Nephron (organoid): ENCODE measurements around the gene ACP4.

ENCODE experiments used
- H3K27ac Mint-ChIP-seq, 3 experiments: 2 replicates each; pipeline ENCODE4 v1.8.0; 2020; ENCODE audit warnings: mixed read lengths in 3 of 3, mild to moderate bottlenecking in 2 of 3, moderate library complexity in 1 of 3
- H3K27me3 Mint-ChIP-seq: 2 replicates; pipeline ENCODE4 v1.8.0; 2021; ENCODE audit warnings: low read depth, mild to moderate bottlenecking, moderate library complexity, mixed read lengths
- H3K36me3 Mint-ChIP-seq: 2 replicates; pipeline ENCODE4 v1.8.0; 2020; ENCODE audit warnings: low read depth, mixed read lengths
- H3K4me1 Mint-ChIP-seq: 2 replicates; pipeline ENCODE4 v1.8.0; 2020; ENCODE audit warnings: mixed read lengths
- H3K4me3 Mint-ChIP-seq, 3 experiments: 2 replicates each; pipeline ENCODE4 v1.8.0; 2020; ENCODE audit warnings: mild to moderate bottlenecking in 3 of 3, mixed read lengths in 3 of 3, moderate library complexity in 2 of 3
- H3K9me3 Mint-ChIP-seq: 2 replicates; pipeline ENCODE4 v1.8.0; 2020; ENCODE audit warnings: mixed read lengths
- CTCF ChIP-seq, 3 experiments: fragments of 200-600 bp; sonication (generic); IDR thresholded peaks; one replicate each; pipeline ENCODE4 v1.5.0; 2021; ENCODE audit warnings: antibody characterized with exemption in 3 of 3; ENCODE audit not compliant: unreplicated experiment in 3 of 3

The ACP4 gene

GRCh38 chr19:50793558-50794065, 3.4 kb downstream of the ACP4 start:
- peaks cover 10% of the 10 kb centered on the region for H3K36me3 Mint-ChIP-seq
- no peak overlapping the region for H3K4me3 Mint-ChIP-seq
- H3K4me1 Mint-ChIP-seq, result no peaks in the 10 kb centered on the region
- peaks cover 6% of the 10 kb centered on the region for H3K27me3 Mint-ChIP-seq
- H3K9me3 Mint-ChIP-seq, result no peaks in the 10 kb centered on the region
- TF ChIP-seq CTCF (IDR thresholded peaks at IDR 0.05; ENCODE audit: unreplicated experiment in 3 of 3), result no peak
- H3K27ac Mint-ChIP-seq, result no peak overlapping the region

GRCh38 chr19:50794074-50794875, 4.1 kb downstream of the ACP4 start:
- Mint-ChIP-seq H3K4me1 (no peaks in the 10 kb centered on the region), H3K36me3 (peaks cover 10% of the 10 kb centered on the region), H3K27me3 (peaks cover 6% of the 10 kb centered on the region), H3K27ac (peak overlapping the region in 1 of 3 experiments; percentile 49), H3K4me3 (no peak overlapping the region), H3K9me3 (no peaks in the 10 kb centered on the region)
- no peak for TF ChIP-seq CTCF (IDR thresholded peaks at IDR 0.05; ENCODE audit: unreplicated experiment in 3 of 3)

GRCh38 chr19:50794876-50795663, 4.9 kb downstream of the ACP4 start:
- no peaks in the 10 kb centered on the region for H3K4me1 Mint-ChIP-seq
- no peak overlapping the region for H3K4me3 Mint-ChIP-seq
- peaks cover 12% of the 10 kb centered on the region for H3K36me3 Mint-ChIP-seq
- H3K9me3 Mint-ChIP-seq, result no peaks in the 10 kb centered on the region
- TF ChIP-seq CTCF (IDR thresholded peaks at IDR 0.05; ENCODE audit: unreplicated experiment in 3 of 3), result no peak
- no peak overlapping the region for H3K27ac Mint-ChIP-seq
- H3K27me3 Mint-ChIP-seq, result peaks cover under 1% of the 10 kb centered on the region

- H3K36me3 Mint-ChIP-seq, result peaks cover 15% of the 10 kb centered on the region
- no peak for TF ChIP-seq CTCF (IDR thresholded peaks at IDR 0.05; ENCODE audit: unreplicated experiment in 3 of 3)
- H3K4me3 Mint-ChIP-seq, result no peak overlapping the region
- no peaks in the 10 kb centered on the region for H3K27me3 Mint-ChIP-seq
- H3K9me3 Mint-ChIP-seq, result no peaks in the 10 kb centered on the region
- H3K4me1 Mint-ChIP-seq, result no peaks in the 10 kb centered on the region
- H3K27ac Mint-ChIP-seq, result no peak overlapping the region
Observed at GRCh38 chr19:50795664-50796073, 5.5 kb downstream of the ACP4 start.

- H3K36me3 Mint-ChIP-seq, result peaks cover 20% of the 10 kb centered on the region
- H3K4me1 Mint-ChIP-seq, result peaks cover 4% of the 10 kb centered on the region
- no peaks in the 10 kb centered on the region for H3K9me3 Mint-ChIP-seq
- no peak overlapping the region for H3K27ac Mint-ChIP-seq
- TF ChIP-seq CTCF (IDR thresholded peaks at IDR 0.05; ENCODE audit: unreplicated experiment in 3 of 3), result no peak
- H3K27me3 Mint-ChIP-seq, result no peaks in the 10 kb centered on the region
- no peak overlapping the region for H3K4me3 Mint-ChIP-seq
Observed at GRCh38 chr19:50796128-50796633, 6.0 kb downstream of the ACP4 start.
